GM12865 (cell line): ENCODE results near the gene DPP4.

Source experiments
- DNase-seq: peaks from one replicate; pipeline ENCODE4 v3.0.0; 2010; ENCODE audit warnings: low read depth
- H3K4me3 ChIP-seq: 2 replicates; pipeline ENCODE4 v1.5.1; 2011; ENCODE audit warnings: mild to moderate bottlenecking, low read depth, low read length, control low read depth
- CTCF ChIP-seq: IDR thresholded peaks from 2 replicates; pipeline ENCODE4 v1.5.1; 2011; ENCODE audit warnings: low read length, control low read depth, low read depth, inconsistent platforms; ENCODE audit not compliant: insufficient read depth; ENCODE audit errors: missing control alignments

Gene DPP4

GRCh38 chr2:161976295-161976694 is 97.7 kb downstream of the DPP4 start:
- no peak overlapping the region for H3K4me3 ChIP-seq
- TF ChIP-seq CTCF: no peak
- no peak for DNase-seq

GRCh38 chr2:161975813-161976160 is 98.2 kb downstream of the DPP4 start:
- H3K4me3 ChIP-seq: no peak overlapping the region
- no peak for DNase-seq
- TF ChIP-seq CTCF: no peak

DNA sequence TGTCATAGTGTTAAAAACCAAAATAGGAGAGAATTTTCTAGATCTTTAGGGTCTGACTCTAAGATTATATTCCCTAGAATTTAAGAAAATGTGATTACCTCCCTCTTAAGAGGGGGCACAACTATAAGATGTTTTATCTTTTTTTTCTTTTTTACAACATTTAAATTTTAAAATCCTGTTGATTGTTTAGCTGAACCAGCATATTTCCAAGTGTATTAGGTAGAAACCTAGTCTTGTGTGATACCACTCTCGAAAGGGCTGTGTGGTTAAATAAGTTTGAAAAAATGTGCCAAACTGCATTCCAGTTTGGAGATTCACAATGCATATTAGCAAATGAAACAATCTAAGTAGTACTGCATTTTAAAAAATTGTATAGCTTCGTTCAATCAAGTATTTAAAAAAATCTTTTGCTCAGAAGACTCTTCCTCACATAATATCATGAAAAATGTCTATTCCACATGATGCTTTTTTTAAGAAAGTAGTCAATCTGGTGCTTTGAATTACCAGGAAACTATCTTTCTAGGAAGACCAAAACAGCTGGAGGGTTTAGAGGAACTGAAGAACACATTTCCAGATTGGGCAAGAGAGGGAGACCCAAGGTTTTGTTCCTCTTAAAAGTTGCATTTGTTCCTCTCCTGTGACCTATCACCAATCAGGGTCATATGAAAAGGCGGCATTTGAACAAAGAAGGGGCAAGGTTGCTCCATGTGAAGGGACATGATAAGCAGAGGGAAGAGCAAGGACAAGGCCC is 98.8 kb downstream of the DPP4 start:
- no peak overlapping the region for H3K4me3 ChIP-seq
- TF ChIP-seq CTCF: no peak
- no peak for DNase-seq

DNA sequence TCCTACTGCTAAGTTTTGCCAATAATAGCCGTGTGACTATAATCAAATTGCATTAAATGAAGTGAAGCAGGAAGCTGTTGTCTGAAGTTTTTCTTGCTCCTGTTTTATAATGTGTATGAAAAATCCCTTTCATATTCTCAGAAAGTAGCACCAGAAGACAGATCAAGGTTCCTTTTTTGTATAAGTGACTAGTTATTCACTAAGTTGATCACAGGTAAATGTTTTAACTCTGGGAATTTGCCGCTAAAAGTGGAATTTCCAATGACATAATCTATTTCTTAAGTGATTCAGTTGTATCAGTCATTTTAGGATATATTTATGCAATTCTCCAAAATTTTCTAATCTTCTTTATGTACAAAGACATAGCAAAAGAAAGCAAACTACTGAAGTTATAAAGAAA is 99.6 kb downstream of the DPP4 start:
- H3K4me3 ChIP-seq: no peak overlapping the region
- no peak for DNase-seq
- no peak for TF ChIP-seq CTCF

DNA sequence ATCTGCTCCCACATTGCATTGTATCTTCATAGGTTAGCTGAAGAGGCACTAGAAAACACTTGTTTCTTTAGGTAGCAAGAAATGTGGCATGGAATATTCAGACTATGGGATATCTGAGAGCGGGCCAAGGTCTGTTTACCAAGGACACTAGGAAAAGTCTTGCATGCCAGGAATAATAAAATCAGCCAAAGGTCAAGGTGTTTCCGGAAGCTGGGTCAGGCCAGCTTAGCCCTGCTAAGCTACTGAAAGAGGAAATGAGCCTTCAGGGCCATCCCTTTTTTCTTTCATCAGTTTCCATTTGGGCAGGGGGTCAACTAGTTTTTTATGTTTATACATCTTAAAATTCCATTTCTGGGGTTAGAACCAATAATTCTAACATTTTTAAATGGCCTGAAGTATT is 101.1 kb downstream of the DPP4 start:
- no peak for TF ChIP-seq CTCF
- no peak overlapping the region for H3K4me3 ChIP-seq
- no peak for DNase-seq

DNA sequence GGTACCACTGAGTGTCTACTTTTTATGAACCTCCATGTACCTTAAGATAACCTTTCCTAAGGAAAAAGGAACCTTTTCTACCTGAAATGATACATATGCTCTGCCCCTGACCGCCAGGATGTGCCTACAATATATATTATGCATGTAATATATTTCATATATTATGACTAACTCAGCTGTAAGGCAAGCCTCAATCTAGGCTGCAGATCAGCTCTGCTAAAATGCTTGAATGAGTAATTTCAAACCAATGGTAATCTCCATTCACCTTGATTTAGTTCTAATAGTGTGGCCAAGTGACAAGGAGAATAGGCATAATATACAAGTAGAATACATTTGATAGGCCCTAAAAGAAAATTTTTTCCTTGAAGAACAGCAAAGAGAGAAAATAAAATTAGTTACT is 101.8 kb downstream of the DPP4 start:
- no peak for TF ChIP-seq CTCF
- H3K4me3 ChIP-seq: no peak overlapping the region
- DNase-seq: no peak

- no peak for TF ChIP-seq CTCF
- H3K4me3 ChIP-seq: no peak overlapping the region
- DNase-seq: no peak
Observed at GRCh38 chr2:161971551-161971950, 102.5 kb downstream of the DPP4 start.
